SK-N-SH (cell line): ENCODE measurements around the gene TLCD2. TPM values are rescaled to one million over a fixed set of nuclear protein-coding genes. Genes with fewer than 3 reads are reported as not detected.
"Not testable (repeated sequence)": the region's sequence is repeated elsewhere in the genome, so short reads cannot be mapped to it uniquely, and the experiment has no call there.

Experiments
- CTCF ChIA-PET: fragments of 300-600, 350-600 bp; formaldehyde crosslinking; extraction: SDS; loops from one replicate; lab custom pipeline; 2021; lab: Yijun Ruan, JAX
- POLR2A ChIA-PET: fragments of 350-600 bp; sonication (Branson Sonifier 250); formaldehyde crosslinking; extraction: SDS; loops from one replicate; lab custom pipeline; 2020; ENCODE audit warnings: antibody characterized with exemption, inconsistent platforms; lab: Yijun Ruan, JAX
- DNase-seq: peaks from one replicate; pipeline ENCODE4 v3.0.0; 2012
- H2AFZ ChIP-seq: fragments of 200-600 bp; sonication (generic); 2 replicates; pipeline ENCODE4 v1.8.1; 2016; ENCODE audit warnings: antibody characterized with exemption, mild to moderate bottlenecking, low read depth
- H3F3A ChIP-seq: fragments of 200-600 bp; sonication (generic); replicated peaks from 2 replicates; pipeline ENCODE3; 2016; ENCODE audit warnings: antibody characterized with exemption, mild to moderate bottlenecking; ENCODE audit not compliant: insufficient read depth
- H3K27ac ChIP-seq, 2 experiments: fragments of 200-500 bp in 1 of 2; fragments of 200-600 bp in 1 of 2; sonication (Bioruptor generic) in 1 of 2; sonication (generic), shearing (Covaris generic) in 1 of 2; 2 replicates each; pipeline versions ENCODE4 v1.5.1 to v1.6.1; 2014 to 2016; ENCODE audit warnings: low read depth in 2 of 2, inconsistent platforms in 1 of 2, low read length in 1 of 2, mild to moderate bottlenecking in 1 of 2, mixed read lengths in 1 of 2
- H3K27me3 ChIP-seq: fragments of 200-600 bp; sonication (generic), shearing (Covaris generic); 2 replicates; pipeline ENCODE4 v1.6.1; 2016; ENCODE audit warnings: mixed run types; ENCODE audit not compliant: insufficient read depth
- H3K36me3 ChIP-seq, 2 experiments: fragments of 200-500 bp in 1 of 2; fragments of 200-600 bp in 1 of 2; sonication (Bioruptor generic) in 1 of 2; sonication (generic) in 1 of 2; replicated peaks in 1 of 2; 2 replicates each; pipeline versions ENCODE3 to v1.5.1; 2014 to 2016; ENCODE audit warnings: low read length in 1 of 2, mild to moderate bottlenecking in 1 of 2; ENCODE audit not compliant: insufficient read depth in 2 of 2, control insufficient read depth in 1 of 2
- H3K4me1 ChIP-seq, 2 experiments: fragments of 200-500 bp in 1 of 2; fragments of 200-600 bp in 1 of 2; sonication (Bioruptor generic) in 1 of 2; sonication (generic), shearing (Covaris generic) in 1 of 2; 2 replicates each; pipeline versions ENCODE4 v1.5.1 to v1.6.1; 2014 to 2016; ENCODE audit warnings: low read depth in 1 of 2, low read length in 1 of 2, mixed run types in 1 of 2; ENCODE audit not compliant: insufficient read depth in 2 of 2, control insufficient read depth in 1 of 2
- H3K4me2 ChIP-seq: fragments of 200-600 bp; sonication (generic), shearing (Covaris generic); 2 replicates; pipeline ENCODE4 v1.6.1; 2017; ENCODE audit warnings: mixed run types
- H3K4me3 ChIP-seq, 2 experiments: fragments of 200-500 bp in 1 of 2; fragments of 200-600 bp in 1 of 2; sonication (Bioruptor generic) in 1 of 2; sonication (generic), shearing (Covaris generic) in 1 of 2; 2 replicates each; pipeline versions ENCODE4 v1.5.1 to v1.8.1; 2014 to 2016; ENCODE audit warnings: low read depth in 2 of 2, inconsistent platforms in 1 of 2, low read length in 1 of 2, mild to moderate bottlenecking in 1 of 2, mixed read lengths in 1 of 2, moderate library complexity in 1 of 2
- H3K79me2 ChIP-seq: fragments of 200-600 bp; sonication (generic); 2 replicates; pipeline ENCODE4 v1.8.1; 2017; ENCODE audit warnings: mild to moderate bottlenecking; ENCODE audit not compliant: insufficient read depth
- H3K9ac ChIP-seq: fragments of 200-600 bp; sonication (generic); 2 replicates; pipeline ENCODE4 v1.6.1; 2017; ENCODE audit warnings: mixed run types
- H3K9me2 ChIP-seq: fragments of 200-600 bp; sonication (generic); 2 replicates; pipeline ENCODE4 v1.6.1; 2017; ENCODE audit warnings: mixed run types
- H3K9me3 ChIP-seq: fragments of 200-600 bp; sonication (generic); 2 replicates; pipeline ENCODE4 v1.6.1; 2017; ENCODE audit warnings: mixed run types, mild to moderate bottlenecking, moderate library complexity
- H4K20me1 ChIP-seq: fragments of 200-600 bp; sonication (generic); 2 replicates; pipeline ENCODE4 v1.6.1; 2017; ENCODE audit warnings: mild to moderate bottlenecking, mixed run types; ENCODE audit not compliant: insufficient read depth
- CHD2 ChIP-seq: fragments of 150-350 bp; IDR thresholded peaks from 2 replicates; pipeline ENCODE4 v1.6.1; 2018; ENCODE audit warnings: low read length; ENCODE audit not compliant: partially characterized antibody
- GATA2 ChIP-seq: sonication (generic); formaldehyde crosslinking; IDR thresholded peaks from 2 replicates; pipeline ENCODE4 v1.5.0; 2020; ENCODE audit warnings: mild to moderate bottlenecking, missing genetic modification reagents
- MXI1 ChIP-seq: IDR thresholded peaks from 2 replicates; pipeline ENCODE4 v1.6.1; 2012; ENCODE audit warnings: mild to moderate bottlenecking, low read depth, low read length, improper control_type of control experiment
- NFIC ChIP-seq: IDR thresholded peaks from 2 replicates; pipeline ENCODE4 v1.4.0; 2012; ENCODE audit warnings: borderline replicate concordance
- PBX3 ChIP-seq: IDR thresholded peaks from 2 replicates; pipeline ENCODE4; 2012
- YY1 ChIP-seq: IDR thresholded peaks from 2 replicates; pipeline ENCODE4 v1.4.0; 2012; ENCODE audit warnings: low read depth, mild to moderate bottlenecking
- ZBTB33 ChIP-seq: IDR thresholded peaks from 2 replicates; pipeline ENCODE4 v1.4.0; 2012; ENCODE audit warnings: low read depth, borderline replicate concordance
- WGBS: methylation state at CpG from one replicate; pipeline ENCODE4 v1.1.6; 2017; ENCODE audit warnings: low lambda C conversion rate; 5-methylcytosine and 5-hydroxymethylcytosine counted together
- polyA plus RNA-seq, 3 experiments: library from polyadenylated mRNA; depleted of rRNA; stranded (reverse); fragments of >200 nt; gene quantifications; 2 replicates each; pipeline ENCODE4 v1.2.3, GENCODE V29; 2012
- TF ChIP-seq, protein P1 (sequence below): fragments of 200-600 bp; sonication (generic); IDR thresholded peaks from 2 replicates; pipeline ENCODE4 v1.6.1; 2017; ENCODE audit warnings: antibody characterized with exemption, mild to moderate bottlenecking, moderate library complexity

TLCD2 gene
- polyA plus RNA-seq, 1 of the 3 experiments (the other 2 are of a cell fraction) = 1.3 TPM

GRCh38 chr17:1658100-1658499, 52.1 kb downstream of the TLCD2 start (continued):
- no peak for TF ChIP-seq PBX3

- no peak overlapping the region for H2AFZ ChIP-seq
- CTCF ChIA-PET = interaction anchor here (1.5 to 2.8 kb wide), 2 partner anchors 15 to 79 kb away, joined by 3 to 14 read pairs; no protein-coding TSS in a partner anchor
- H3K9ac ChIP-seq = no peak overlapping the region
- peaks cover 0 to 9% of the 10 kb centered on the region in 2 experiments; a peak in 1 of 4 replicates for H3K4me1 ChIP-seq
- H3F3A ChIP-seq = peaks cover 45% of the 10 kb centered on the region
- no peaks in the 10 kb centered on the region for H3K9me2 ChIP-seq
- H3K79me2 ChIP-seq = no peaks in the 10 kb centered on the region
- no peak overlapping the region for H3K4me3 ChIP-seq
- no peaks in the 10 kb centered on the region for H3K9me3 ChIP-seq
- POLR2A ChIA-PET = no interaction called here
- DNase-seq = no peak
- no peak overlapping the region for H3K27ac ChIP-seq
- WGBS = 98% methylated on average over 12 of the region's 14 CpGs
- no peaks in the 10 kb centered on the region for H4K20me1 ChIP-seq
- TF ChIP-seq NFIC (no peak), MXI1 (no peak), YY1 (no peak), ZBTB33 (no peak), CHD2 (no peak), GATA2 (CRISPR knock-in tag) (no peak)
- TF ChIP-seq, protein P1, sequence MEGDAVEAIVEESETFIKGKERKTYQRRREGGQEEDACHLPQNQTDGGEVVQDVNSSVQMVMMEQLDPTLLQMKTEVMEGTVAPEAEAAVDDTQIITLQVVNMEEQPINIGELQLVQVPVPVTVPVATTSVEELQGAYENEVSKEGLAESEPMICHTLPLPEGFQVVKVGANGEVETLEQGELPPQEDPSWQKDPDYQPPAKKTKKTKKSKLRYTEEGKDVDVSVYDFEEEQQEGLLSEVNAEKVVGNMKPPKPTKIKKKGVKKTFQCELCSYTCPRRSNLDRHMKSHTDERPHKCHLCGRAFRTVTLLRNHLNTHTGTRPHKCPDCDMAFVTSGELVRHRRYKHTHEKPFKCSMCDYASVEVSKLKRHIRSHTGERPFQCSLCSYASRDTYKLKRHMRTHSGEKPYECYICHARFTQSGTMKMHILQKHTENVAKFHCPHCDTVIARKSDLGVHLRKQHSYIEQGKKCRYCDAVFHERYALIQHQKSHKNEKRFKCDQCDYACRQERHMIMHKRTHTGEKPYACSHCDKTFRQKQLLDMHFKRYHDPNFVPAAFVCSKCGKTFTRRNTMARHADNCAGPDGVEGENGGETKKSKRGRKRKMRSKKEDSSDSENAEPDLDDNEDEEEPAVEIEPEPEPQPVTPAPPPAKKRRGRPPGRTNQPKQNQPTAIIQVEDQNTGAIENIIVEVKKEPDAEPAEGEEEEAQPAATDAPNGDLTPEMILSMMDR = no peak
- no peak overlapping the region for H3K4me2 ChIP-seq
- peaks cover 68 to 79% of the 10 kb centered on the region in 2 experiments for H3K36me3 ChIP-seq
- no peaks in the 10 kb centered on the region for H3K27me3 ChIP-seq
These were observed 56.4 kb downstream of the TLCD2 start for GRCh38 chr17:1653735-1654134.

DNA sequence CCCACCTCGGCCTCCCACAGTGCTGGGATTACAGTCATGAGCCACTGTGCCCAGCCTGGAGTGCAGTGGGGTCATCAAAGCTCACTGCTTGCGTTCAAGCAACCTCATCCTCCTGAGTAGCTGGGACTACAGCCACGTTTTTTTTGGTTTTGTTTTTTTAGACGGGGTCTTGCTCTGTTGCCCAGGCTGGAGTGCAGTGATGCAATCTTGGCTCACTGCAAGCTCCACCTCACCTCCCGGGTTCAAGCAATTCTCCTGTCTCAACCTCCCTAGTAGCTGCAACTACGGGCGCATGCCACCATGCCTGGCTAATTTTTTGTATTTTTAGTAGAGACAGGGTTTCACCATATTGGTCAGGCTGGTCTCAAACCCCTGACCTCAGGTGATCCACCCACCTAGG, 57.4 kb downstream of the TLCD2 start:
- Histone ChIP-seq H3F3A (peaks cover 45% of the 10 kb centered on the region), H3K36me3 (peaks cover 58 to 69% of the 10 kb centered on the region in 2 experiments), H3K4me1 (peaks cover 0 to 16% of the 10 kb centered on the region in 2 experiments; a peak in 1 of 4 replicates)
- H3K9ac ChIP-seq, H3K27ac ChIP-seq, POLR2A ChIA-PET, H3K4me2 ChIP-seq, H4K20me1 ChIP-seq, H3K27me3 ChIP-seq, H2AFZ ChIP-seq, H3K4me3 ChIP-seq, H3K79me2 ChIP-seq, H3K9me3 ChIP-seq, DNase-seq, H3K9me2 ChIP-seq: not testable (repeated sequence)
- WGBS = 92% methylated on average over 7 of the region's 7 CpGs
- CTCF ChIA-PET = interaction anchor here (1.5 to 2.8 kb wide), 3 partner anchors 16 to 78 kb away, joined by 3 to 14 read pairs (median 7); no protein-coding TSS in a partner anchor

Other genes starting within 250 kb of the TLCD2 start
- 98.0 and 102 TPM in 2 replicates for gene MYO1C, start 217.7 kb downstream of the TLCD2 start, polyA plus RNA-seq (2012; rRNA removed)
- 26.2 and 28.6 TPM in 2 replicates for gene INPP5K, start 193.8 kb downstream of the TLCD2 start, polyA plus RNA-seq (2012; rRNA removed)
- gene PITPNA, start 147.6 kb downstream of the TLCD2 start, polyA plus RNA-seq (2012; rRNA removed) = 49.1 and 50.4 TPM in 2 replicates
- gene SLC43A2, start 81.5 kb downstream of the TLCD2 start, polyA plus RNA-seq (2012; rRNA removed) = 9.8 and 11.0 TPM in 2 replicates
- 0.39 TPM in 2 replicates for gene SCARF1, start 64.6 kb downstream of the TLCD2 start, polyA plus RNA-seq (2012; rRNA removed)
- 3.8 and 4.5 TPM in 2 replicates for gene RILP, start 60.5 kb downstream of the TLCD2 start, polyA plus RNA-seq (2012; rRNA removed)
- 123 and 149 TPM in 2 replicates for gene PRPF8, start 25.5 kb downstream of the TLCD2 start, polyA plus RNA-seq (2012; rRNA removed)
- gene WDR81, start 14.3 kb upstream of the TLCD2 start, polyA plus RNA-seq (2012; rRNA removed) = 7.2 and 9.3 TPM in 2 replicates
- 0.16 and 0.26 TPM in 2 replicates for gene SERPINF2, start 32.5 kb upstream of the TLCD2 start, polyA plus RNA-seq (2012; rRNA removed)
- gene SERPINF1, start 51.7 kb upstream of the TLCD2 start, polyA plus RNA-seq (2012; rRNA removed) = 380 and 392 TPM in 2 replicates
- 4.9 and 6.1 TPM in 2 replicates for gene SMYD4, start 119.5 kb upstream of the TLCD2 start, polyA plus RNA-seq (2012; rRNA removed)
- 47.2 and 53.7 TPM in 2 replicates for gene RPA1, start 119.6 kb upstream of the TLCD2 start, polyA plus RNA-seq (2012; rRNA removed)